GM18868 (cell line): ENCODE data around the gene CENPB.

ENCODE experiments used
- ATAC-seq: cut with Tn5 transposase; IDR thresholded peaks from one replicate; pipeline ENCODE4 v1.9.1; 2021; ENCODE audit warnings: mild to moderate bottlenecking, moderate library complexity; ENCODE audit not compliant: unreplicated experiment

The CENPB gene

DNA sequence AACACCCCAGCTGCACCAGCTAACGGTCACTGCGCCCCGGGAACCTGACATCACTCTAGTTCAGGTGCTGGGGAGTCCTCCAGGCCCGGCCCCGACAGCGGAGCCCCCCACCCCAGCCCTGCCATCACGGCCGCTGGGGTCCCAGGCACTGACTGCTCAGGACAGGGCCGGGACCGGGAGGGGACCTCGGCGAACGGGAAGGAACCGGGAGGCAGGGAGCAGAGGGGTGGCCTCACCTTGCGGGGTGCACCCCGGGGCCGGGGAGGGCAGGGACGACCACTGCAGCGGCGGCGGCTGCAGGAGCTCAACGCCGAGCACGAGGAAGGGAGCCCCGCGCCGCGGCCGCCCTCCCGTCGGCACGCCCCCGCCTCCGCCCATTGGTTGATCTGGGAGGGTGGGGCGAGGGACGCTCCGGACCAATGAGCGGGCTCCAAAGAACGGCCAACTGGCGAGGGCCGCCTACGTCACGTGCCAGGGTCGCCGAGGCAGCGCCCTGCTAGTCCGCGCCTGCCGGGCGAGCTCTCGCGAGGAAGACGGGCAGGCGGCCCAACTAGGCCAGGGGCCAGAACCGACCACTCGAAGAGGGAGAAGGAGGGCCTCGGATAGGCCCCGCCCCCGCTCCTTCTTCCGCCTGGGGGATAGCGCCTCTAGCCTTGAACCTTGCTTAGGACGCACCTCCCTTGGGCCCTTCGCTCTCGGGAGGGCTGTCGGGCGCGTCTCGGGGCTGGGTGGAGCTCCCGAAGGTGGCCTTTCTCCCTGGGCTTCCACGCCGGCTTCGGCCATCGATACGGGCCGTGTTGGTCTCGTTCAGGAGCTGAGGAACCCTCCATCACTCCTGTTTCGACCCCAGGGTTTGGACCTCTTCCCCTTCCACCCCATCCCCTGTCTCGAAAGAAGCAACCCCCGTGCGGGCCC lies 18.9 kb downstream of the CENPB start, which contains the start of gene ADISSP:
Gene ADISSP, minus strand, starts transcription at position 327 of the 915 bp plus-strand sequence. CDS start 7,653 bp downstream, outside the sequence.
- peak; percentile 93 for ATAC-seq

DNA sequence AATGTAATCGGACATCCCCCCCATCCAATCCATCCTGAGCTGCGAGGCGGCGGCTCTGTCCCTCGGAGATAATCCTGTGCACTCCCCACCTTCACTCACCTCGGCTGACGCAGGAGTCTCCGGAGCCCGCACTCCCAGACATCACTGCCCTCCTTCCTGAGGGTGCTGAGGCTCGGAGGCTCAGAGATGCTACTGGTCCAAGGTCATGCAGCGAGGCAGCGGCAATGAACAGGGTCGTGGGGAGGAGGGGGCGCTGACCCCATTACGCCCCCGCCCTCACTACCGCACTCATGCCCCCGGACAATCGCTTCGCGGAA lies 19.5 kb downstream of the CENPB start:
- ATAC-seq: no peak

- ATAC-seq: no peak
Observed at GRCh38 chr20:3766422-3767109, 20.0 kb downstream of the CENPB start.

GRCh38 chr20:3765171-3765882 lies 21.2 kb downstream of the CENPB start:
- no peak for ATAC-seq

DNA sequence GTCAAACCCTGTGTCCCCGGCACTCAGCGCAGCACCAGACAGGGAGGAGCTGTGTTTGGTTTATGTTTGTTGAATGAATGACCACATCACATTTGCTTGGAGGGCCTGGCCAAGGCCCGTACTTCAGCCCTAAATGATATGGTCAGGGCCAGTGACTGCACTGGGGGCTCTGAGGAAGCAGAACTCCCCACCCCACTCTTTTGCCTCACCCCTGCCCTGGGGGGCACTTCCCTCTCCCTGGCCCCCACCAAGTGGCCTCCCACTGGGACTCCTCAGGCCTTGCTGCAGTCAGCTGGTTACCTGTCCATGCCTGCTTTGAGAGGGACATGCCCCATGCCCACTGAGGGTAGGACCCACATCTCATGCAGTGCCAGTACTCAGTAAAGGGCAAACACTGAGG lies 21.9 kb downstream of the CENPB start:
- ATAC-seq: no peak

GRCh38 chr20:3763671-3764601 lies 22.6 kb downstream of the CENPB start:
- ATAC-seq: no peak

DNA sequence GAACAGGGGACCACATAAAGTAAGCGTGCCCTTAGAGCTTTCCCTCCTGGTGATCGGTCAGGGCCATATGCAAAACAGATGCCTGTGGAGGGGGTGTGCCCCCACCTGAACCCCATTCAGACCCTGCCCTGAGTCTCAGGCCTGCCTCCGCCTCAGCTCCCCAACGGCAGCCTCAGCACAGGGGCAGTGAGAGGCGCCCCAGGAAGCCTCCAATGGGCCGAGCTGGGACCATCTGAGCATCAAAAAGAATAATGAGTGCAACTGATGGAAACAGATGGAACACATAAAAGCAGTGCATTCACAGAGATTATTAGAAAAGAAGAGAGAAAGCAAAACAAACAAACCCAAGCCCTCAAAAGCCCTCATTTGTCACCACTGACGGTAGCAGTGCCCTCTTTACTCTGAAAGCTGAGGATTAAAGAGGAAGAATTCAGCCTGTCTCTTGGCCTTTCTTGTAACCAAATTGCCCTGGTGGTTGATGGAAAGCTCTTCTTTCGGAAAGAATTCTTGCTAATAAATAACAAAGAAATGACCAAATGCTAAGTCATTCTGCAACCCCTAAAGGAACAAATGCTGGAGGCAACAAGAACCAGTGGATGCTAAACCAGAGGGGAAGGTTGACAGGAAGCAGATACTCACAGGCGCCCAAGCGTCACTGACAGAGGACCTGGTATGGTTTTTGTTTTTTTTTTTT lies 25.7 kb downstream of the CENPB start:
- no peak for ATAC-seq

DNA sequence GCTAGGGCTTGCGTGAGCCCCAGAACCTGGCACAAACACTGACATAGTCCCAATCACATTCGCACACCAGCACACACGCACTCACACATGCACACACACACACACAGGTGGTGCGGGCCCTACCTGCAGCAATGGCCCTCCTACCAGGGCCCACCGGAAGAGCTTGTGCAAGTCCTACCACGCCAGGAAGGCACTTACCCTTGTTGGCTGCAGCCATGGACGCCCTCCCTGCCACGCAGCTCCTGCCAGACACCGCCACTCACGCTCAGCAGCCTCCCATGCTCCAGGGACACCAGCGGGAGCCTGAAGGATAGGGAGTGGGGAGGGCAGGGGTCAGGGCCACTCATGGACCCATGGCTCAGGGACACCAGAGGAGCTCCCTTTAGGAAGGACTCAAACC lies 26.7 kb downstream of the CENPB start:
- ATAC-seq: no peak

GRCh38 chr20:3759316-3759823 lies 27.2 kb downstream of the CENPB start:
- no peak for ATAC-seq

GRCh38 chr20:3758566-3758965 lies 28.0 kb downstream of the CENPB start:
- no peak for ATAC-seq

DNA sequence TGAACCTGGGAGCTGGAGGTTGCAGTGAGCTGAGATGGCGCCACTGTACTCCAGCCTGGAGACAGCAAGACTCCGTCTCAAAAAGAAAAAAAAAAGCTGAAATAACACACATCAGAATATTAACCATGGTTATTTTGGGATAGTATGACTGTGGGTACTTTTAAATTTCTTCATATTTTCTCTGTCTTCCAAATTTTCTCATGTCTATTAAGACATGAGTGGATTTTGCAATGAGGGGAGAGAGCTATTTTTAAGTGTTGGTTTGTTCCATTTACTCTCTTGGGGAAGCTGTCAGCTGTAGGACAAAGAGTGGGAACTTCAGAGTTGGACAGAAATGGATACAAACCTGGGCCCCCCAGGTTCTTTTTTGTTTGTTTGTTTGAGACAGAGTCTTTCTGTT lies 29.3 kb downstream of the CENPB start:
- no peak for ATAC-seq

DNA sequence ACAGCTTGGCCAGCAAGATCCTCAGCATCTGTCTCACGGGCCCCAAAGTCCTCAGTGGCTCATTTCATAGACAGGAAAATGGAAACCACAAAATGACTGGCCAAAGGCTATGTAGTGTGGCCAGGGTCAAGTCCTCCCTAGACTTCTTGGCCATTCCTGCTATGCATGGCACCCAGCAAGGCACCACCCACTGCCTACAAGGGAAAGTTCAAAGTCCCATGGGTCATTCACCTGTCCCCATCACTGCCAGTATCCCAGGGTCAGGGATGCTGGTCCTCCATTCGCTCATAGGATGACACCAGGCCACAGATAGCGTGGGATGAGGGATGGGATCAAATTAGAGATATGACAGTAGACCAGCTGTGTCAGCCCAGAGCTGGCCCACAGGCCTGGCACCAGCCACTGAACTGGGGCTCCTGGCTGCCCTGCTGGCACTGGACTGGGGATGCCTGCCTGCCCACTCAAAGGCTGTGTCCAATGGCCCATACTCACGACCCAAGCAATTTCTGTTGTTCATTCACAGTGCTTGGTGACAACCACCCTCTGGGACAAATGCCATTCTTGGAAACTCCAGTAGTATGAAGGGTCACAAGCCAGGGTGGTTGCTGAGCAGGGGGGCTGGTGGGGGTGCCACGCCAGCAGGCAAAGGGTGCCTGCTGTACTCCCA lies 30.6 kb downstream of the CENPB start:
- no peak for ATAC-seq

GRCh38 chr20:3755269-3755668 lies 31.3 kb downstream of the CENPB start:
- ATAC-seq: no peak

DNA sequence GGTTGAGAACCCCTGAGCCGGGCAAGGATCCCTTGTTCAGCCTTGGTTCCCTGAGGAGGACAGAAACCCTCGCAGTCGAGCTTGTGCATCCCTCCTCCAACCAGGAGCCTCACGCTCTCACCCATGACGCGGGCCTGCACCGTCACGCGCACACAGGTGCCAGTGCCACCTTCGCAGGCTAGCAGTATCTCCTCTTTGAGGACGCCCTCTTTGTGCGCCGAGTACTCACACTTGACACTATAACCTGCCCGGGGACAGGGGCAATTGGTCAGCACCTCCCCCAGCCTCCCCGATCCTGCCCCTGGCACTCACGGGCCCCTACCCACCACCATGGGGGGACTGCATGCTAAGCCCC lies 32.3 kb downstream of the CENPB start:
- no peak for ATAC-seq

GRCh38 chr20:3753501-3754275 lies 32.9 kb downstream of the CENPB start:
- no peak for ATAC-seq

DNA sequence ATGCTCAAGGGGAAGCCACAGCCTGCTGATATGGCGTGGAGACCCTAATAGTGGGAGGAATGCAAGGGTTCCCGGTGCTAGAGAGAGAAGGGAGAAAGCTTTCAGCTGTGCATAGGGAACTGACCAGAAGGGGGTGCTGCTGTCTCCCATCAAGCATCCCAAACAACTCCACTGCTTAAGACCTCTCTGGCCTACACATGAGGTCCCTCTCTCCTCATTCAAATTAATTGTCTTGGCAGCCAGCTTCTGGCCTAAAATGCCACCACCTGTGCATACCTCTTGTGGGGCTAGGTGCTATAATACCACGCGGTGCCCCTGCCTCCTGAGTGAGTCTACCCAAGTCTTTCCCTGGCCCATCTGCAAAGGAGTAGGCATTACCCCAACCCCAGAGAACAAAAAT lies 33.4 kb downstream of the CENPB start:
- no peak for ATAC-seq

DNA sequence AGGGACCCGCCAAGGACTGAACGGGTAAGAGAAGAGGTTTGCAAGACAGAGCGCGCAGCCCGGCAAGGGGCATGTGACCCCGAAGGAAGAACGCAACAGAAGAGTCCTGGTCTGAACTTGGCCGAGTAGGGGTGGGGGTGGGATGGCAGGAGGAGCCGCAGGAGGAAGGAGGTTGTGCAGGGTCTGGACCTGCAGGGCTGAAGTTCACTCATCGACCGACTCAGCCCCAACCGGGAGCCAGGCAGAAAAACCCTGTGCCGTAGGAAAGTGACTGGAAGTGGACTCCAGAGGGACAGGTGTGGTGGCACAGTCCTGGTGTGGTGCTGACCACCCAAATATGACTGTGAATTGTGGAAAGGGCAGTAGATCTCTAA lies 34.2 kb downstream of the CENPB start:
- no peak for ATAC-seq

- ATAC-seq: no peak
Observed at GRCh38 chr20:3751675-3752385, 34.7 kb downstream of the CENPB start.
